Daoy (cell line): ENCODE results near the gene GBP4. TPM values are rescaled to one million over a fixed set of nuclear protein-coding genes. Genes with fewer than 3 reads are reported as not detected.

Source experiments
- DNase-seq: peaks from one replicate; pipeline ENCODE4 v3.0.0-alpha.2; 2015; ENCODE audit warnings: low read depth
- total RNA-seq: library from RNA; depleted of rRNA; stranded (reverse); fragments of >200 nt; shearing (Covaris generic); gene quantifications from 2 replicates; pipeline ENCODE4 v1.2.3, GENCODE V29; 2014; rRNA removed

GBP4 gene
- total RNA-seq, 1 experiment from 2014 or later, result 8.3 TPM

DNA sequence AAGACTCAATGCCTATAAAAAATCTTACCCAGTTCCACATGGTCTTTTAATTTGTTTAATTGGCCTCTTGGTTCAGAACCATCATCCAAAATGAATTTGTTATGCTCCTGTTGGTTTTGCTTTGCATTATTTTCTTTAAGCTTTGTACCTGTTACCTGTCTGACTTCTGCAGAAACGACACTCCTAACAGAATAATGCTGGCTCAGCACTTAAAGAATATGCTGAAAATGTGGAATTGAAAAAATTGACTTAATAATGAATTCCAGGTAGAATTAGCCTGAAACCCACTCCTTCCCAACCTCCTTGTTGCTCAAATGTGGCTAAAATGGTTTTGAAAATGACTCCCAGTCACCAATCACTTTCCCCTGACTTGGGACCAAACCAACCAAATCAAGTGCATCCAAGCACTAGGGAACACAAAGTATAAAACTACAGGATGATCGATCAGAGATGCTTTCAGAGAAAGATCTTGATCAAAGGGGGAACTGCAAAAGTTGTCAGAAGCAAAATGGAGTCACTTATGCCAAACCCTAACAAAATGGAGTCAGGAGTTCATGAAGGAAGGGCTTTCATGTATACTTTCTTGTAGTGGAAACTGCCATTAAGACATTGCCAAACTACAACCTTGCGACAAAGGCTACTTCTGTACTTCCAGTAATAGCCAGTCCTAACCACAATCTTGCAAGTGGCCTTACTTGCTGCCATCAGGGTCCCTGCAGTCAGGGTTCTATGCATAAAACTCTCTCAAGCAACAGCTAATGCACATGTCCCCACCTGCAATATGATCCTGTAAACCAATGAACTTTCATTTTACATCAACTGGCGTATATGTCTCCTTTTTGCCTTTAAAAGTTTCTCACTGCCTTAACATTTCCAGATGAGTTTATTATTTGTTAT lies 28.3 kb downstream of the GBP4 start:
- no peak for DNase-seq

DNA sequence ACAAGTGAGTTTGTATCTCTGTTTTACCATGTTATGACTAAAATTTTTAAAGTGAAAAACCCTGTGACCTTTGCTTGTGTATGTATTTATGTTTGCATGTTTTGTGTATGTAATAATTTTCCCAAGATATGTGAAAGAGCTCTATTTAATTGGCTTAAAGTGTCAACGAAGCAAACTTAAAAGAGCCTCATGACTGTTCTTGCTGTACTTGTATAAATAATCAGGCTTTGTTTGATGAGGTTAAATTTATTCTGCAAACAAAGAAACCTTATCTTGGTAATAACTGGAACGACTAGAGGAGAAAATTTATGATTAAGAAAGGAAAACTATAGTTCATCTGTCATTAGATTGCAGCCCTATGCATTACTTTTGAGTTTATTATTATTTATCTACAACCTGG lies 29.6 kb downstream of the GBP4 start:
- no peak for DNase-seq

DNA sequence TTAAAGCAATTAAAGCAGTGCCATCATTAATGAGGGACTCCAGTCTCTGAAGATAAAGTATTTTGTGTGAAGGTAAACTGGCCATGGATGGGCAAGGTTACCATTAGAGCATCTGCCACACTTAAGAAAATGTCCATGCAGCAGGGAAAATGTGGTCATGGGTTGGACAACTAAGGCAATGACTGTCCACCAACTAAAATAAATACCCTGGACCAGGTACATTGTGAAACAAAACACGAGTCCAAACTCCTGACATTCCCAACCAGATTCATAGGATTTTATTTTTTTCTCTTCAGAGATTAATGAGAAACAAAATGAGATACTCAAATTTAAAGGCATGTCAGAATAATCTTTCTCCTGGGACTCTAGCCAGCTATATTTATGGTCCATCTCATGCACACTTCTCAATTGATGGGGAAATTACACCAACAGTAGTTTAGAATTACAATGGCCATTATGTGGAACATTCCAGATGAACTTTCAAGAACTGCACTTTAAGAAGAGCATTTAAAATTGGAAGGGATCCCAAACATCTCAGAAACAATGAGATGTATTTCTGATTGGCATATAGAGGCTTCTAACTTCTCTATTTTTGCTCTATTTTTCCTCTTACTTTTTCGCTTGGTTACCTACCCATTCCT lies 31.0 kb downstream of the GBP4 start:
- DNase-seq, result no peak

- no peak for DNase-seq
These were observed 32.0 kb downstream of the GBP4 start for GRCh38 chr1:89166705-89167104.

- no peak for DNase-seq
These were observed 32.9 kb downstream of the GBP4 start for GRCh38 chr1:89165811-89166210.

DNA sequence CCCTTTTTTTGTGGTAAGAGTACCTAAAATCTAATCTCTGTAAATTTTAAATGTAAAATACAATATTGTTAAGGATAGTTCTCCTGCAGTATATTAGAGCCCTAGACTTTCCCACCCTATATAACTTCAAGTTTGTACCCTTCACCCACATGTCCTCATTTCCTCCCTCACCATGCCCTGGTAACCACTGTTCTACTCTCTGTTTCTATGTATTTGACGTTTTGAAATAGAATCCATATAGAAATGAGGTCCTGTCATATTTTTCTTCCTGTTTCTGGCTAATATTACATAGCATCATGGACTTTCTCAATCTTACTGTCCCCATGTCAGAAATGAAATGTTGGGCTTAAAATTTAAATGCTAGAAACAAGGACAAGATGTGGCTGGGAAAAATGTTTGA lies 47.7 kb downstream of the GBP4 start:
- DNase-seq, result no peak

DNA sequence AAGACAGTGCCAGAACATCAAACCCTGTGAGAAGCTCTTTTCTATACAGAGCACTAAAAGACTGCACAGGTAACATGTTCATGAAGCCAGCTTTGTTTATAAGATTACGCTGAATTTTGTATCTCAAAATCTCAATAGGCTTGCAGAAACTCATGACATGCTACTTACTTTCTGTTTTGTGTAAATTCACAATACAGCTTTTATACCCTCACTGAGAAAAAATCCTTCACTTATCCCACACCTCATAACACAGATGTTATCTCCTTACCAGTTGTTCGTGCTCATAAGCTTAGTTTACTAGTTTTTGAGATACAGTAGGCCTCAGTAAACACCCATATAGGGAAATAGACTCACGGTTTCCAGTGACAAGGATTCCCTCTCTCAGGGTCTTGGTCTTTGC lies 48.8 kb downstream of the GBP4 start:
- DNase-seq, result no peak

GRCh38 chr1:89149229-89149628 lies 49.5 kb downstream of the GBP4 start:
- peak; percentile 31 for DNase-seq

GRCh38 chr1:89147678-89148658 lies 50.8 kb downstream of the GBP4 start:
- DNase-seq, result no peak

GRCh38 chr1:89146721-89147120 lies 52.0 kb downstream of the GBP4 start:
- no peak for DNase-seq

DNA sequence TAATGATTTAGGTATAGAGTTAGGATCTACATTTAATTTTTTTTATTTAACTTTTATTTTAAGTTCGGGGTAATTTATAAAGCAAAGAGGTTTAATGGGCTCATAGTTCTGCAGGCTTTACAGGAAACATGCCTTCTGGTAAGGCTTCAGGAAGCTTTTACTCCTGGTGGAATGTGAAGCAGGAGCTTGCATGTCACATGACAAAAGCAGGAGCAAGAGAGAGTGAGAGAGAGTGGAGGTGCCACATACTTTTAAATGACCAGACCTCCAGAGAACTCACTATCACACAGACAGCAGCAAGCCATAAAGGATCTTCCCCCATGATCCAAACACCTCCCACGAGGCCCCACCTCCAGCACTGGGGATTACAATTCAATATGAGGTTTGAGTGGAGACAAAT lies 55.3 kb downstream of the GBP4 start:
- no peak for DNase-seq

DNA sequence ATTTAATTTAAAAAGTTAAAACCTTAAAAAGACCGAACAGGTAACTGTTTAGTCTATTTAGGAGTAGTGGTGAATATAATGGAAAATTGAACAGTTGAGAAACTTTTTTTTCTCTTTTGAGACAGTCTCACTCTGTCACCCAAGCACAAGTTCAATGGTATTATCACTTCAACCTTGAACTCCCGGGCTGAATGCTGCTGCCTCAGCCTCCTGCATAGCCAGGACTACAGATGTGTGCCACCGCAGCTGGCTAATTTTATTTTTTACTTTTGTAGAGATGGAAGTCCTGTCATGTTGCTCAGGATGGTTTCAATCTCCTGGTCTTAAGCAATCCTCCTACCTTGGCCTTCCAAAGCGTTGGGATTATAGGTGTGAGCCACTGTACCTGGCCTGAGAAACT lies 56.6 kb downstream of the GBP4 start:
- no peak for DNase-seq

DNA sequence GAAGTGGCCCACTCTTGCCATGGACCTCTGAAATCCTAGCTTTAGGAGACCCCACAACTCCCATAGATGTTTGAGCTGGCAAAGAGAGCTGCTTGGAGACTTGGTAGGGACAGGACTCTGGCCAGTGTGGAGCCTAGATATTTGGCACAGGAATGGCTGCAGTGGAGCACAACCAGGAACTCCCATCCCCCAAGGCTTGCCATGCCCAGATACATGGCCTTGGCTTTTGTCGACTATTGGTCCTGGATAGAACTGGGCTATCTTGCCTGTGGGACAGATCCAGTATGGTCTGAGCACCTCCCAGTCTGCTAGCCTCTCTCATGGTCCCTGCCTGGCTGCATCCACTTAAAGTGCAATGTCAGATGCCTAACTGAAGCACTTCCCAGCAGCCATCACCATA lies 65.0 kb downstream of the GBP4 start:
- DNase-seq, result no peak

Other genes with a start within 250 kb of the GBP4 start
- 30.7 and 34.9 TPM in 2 replicates for gene KYAT3, start 206.3 kb downstream of the GBP4 start, total RNA-seq
- 14.1 and 16.5 TPM in 2 replicates for gene RBMXL1, start 206.3 kb downstream of the GBP4 start, total RNA-seq
- 42.0 and 65.3 TPM in 2 replicates for gene GBP3, start 176.1 kb downstream of the GBP4 start, total RNA-seq
- gene GBP1, start 133.7 kb downstream of the GBP4 start, total RNA-seq, result 101 and 111 TPM in 2 replicates
- 19.1 and 24.8 TPM in 2 replicates for gene GBP2, start 72.8 kb downstream of the GBP4 start, total RNA-seq
- gene GBP7, start 22.9 kb downstream of the GBP4 start, total RNA-seq, result not detected in 2 replicates
- 2.9 and 3.4 TPM in 2 replicates for gene GBP5, start 73.9 kb upstream of the GBP4 start, total RNA-seq
- 0.11 TPM in 1 of 2 replicates, not detected in the other for gene GBP6, start 165.1 kb upstream of the GBP4 start, total RNA-seq